Measurements from ENCODE around the gene IFT20.

IFT20 gene

DNA sequence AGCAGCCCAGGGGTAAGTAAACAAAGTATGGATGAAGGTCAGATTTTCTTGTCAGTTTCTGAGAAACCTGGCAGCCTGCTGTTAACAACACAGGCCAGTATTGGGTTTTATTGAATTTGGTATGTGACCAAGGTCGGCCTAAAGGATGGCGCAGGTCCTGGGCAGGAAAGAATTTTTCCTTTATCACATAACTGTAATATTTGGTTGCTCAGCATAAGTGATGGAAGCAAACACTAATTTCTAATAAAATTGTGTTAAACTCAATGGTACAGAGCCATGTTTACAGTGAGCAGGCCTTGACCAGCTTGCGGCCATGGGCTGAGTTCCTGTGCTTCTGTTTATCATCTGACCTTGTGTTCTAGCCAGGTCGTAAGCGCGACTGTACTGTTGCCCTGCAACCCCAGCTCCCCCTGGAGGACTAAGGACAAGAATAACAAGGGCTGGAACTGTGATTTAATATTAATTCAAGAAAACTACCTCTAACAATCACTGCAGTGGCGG lies 11.5 kb upstream of the IFT20 start:
- peaks cover 12% of the 10 kb centered on the region for H3K4me1 ChIP-seq (ENCODE audit: insufficient read depth, low read length, severe bottlenecking)
- H3K27me3 ChIP-seq (ENCODE audit: insufficient read depth, low read length): no peaks in the 10 kb centered on the region
- H3K36me3 ChIP-seq (ENCODE audit: insufficient read depth, low read length): peaks cover 87% of the 10 kb centered on the region
- H3K79me2 ChIP-seq (ENCODE audit: insufficient read depth, low read length): no peaks in the 10 kb centered on the region
- no peaks in the 10 kb centered on the region for H4K20me1 ChIP-seq (ENCODE audit: insufficient read depth, low read length)
- H3F3A ChIP-seq (ENCODE audit: insufficient read depth, low read length): no peaks in the 10 kb centered on the region
- H3K9me2 ChIP-seq (ENCODE audit: low read depth, low read length): no peaks in the 10 kb centered on the region
- no peak overlapping the region for H2AFZ ChIP-seq (ENCODE audit: low read length)
- H3K27ac ChIP-seq (ENCODE audit: low read depth, low read length, poor library complexity, severe bottlenecking): no peak overlapping the region
- no peak overlapping the region for H3K9ac ChIP-seq (ENCODE audit: low read length)
- H3K9me3 ChIP-seq (ENCODE audit: low read length): no peaks in the 10 kb centered on the region
- TF ChIP-seq, protein P1, sequence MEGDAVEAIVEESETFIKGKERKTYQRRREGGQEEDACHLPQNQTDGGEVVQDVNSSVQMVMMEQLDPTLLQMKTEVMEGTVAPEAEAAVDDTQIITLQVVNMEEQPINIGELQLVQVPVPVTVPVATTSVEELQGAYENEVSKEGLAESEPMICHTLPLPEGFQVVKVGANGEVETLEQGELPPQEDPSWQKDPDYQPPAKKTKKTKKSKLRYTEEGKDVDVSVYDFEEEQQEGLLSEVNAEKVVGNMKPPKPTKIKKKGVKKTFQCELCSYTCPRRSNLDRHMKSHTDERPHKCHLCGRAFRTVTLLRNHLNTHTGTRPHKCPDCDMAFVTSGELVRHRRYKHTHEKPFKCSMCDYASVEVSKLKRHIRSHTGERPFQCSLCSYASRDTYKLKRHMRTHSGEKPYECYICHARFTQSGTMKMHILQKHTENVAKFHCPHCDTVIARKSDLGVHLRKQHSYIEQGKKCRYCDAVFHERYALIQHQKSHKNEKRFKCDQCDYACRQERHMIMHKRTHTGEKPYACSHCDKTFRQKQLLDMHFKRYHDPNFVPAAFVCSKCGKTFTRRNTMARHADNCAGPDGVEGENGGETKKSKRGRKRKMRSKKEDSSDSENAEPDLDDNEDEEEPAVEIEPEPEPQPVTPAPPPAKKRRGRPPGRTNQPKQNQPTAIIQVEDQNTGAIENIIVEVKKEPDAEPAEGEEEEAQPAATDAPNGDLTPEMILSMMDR (IDR thresholded peaks at IDR 0.05; ENCODE audit: low read length): peak; percentile 24; the same call in 1 of the 2 replicates
- TF ChIP-seq EZH2 (IDR thresholded peaks at IDR 0.05; ENCODE audit: borderline replicate concordance, low read length): no peak
- no peak overlapping the region for H3K4me3 ChIP-seq (ENCODE audit: low read depth, low read length, poor library complexity, severe bottlenecking)
- H3K4me2 ChIP-seq (ENCODE audit: low read length): no peak overlapping the region

DNA sequence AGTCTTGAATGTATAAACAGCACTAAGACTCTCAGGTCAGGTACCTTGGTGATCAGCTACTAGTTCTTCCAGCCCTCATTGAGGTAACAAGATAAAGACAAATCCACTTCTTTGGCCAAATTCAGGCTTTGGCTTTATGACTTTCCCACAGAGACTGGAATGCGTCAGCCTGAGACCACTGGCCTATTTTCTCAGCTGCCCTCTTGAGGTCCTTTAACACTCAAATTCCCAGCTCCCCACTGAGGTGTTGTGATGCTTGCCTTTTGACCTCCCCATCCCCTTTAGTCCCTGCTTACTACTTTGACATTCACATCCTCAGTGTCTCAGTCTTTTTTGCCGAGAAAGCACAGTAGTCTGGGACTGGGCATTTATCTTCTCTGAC lies 10.9 kb upstream of the IFT20 start:
- Histone ChIP-seq H3K9me3 (ENCODE audit: low read length) (no peaks in the 10 kb centered on the region), H3K27ac (ENCODE audit: low read depth, low read length, poor library complexity, severe bottlenecking) (no peak overlapping the region), H3K79me2 (ENCODE audit: insufficient read depth, low read length) (no peaks in the 10 kb centered on the region), H3K4me2 (ENCODE audit: low read length) (no peak overlapping the region), H3K4me3 (ENCODE audit: low read depth, low read length, poor library complexity, severe bottlenecking) (no peak overlapping the region), H3K9ac (ENCODE audit: low read length) (no peak overlapping the region), H3K9me2 (ENCODE audit: low read depth, low read length) (no peaks in the 10 kb centered on the region), H3K27me3 (ENCODE audit: insufficient read depth, low read length) (no peaks in the 10 kb centered on the region), H3K4me1 (ENCODE audit: insufficient read depth, low read length, severe bottlenecking) (peaks cover 12% of the 10 kb centered on the region), H3K36me3 (ENCODE audit: insufficient read depth, low read length) (peaks cover 87% of the 10 kb centered on the region), H2AFZ (ENCODE audit: low read length) (no peak overlapping the region), H3F3A (ENCODE audit: insufficient read depth, low read length) (no peaks in the 10 kb centered on the region), H4K20me1 (ENCODE audit: insufficient read depth, low read length) (no peaks in the 10 kb centered on the region)
- TF ChIP-seq, protein P1 (IDR thresholded peaks at IDR 0.05; ENCODE audit: low read length): no peak
- no peak for TF ChIP-seq EZH2 (IDR thresholded peaks at IDR 0.05; ENCODE audit: borderline replicate concordance, low read length)

DNA sequence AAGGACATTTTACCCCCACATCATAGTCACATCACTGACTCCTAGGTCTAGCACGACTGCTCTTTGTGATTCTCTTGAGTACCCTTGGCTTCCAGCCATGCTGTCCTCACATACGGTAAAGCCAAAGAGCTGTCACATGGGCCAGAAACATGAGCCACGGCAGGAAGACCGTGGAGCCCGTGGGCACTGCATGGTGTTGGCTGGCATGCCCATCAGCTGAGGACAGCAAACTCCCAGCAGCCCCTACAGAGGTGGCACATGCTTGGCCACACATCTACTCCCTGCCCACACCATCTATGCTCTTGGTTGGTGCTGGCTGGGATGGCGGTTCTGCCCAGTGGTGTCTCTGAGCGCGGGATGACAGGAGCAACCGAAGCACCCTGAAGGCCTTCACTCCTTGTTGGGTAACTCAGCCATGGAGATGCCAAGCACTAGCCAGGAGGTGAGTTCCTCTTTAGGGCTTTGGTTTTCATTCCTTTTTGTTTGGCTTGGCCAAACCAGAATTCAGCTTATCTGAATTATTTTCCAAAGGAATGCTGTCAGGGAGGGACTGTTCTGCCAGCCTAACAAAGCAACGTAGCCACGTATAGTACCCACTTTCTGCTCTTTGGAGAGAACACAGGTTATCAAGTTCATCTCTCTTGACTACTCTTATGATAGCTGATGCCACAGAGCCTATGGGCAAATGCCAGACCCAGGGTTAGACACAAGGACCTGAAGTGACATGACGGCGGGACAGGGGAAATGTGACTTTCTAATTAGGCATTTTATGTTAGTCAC lies 10.3 kb upstream of the IFT20 start:
- Histone ChIP-seq H3K4me1 (ENCODE audit: insufficient read depth, low read length, severe bottlenecking) (peaks cover 12% of the 10 kb centered on the region), H3K36me3 (ENCODE audit: insufficient read depth, low read length) (peaks cover 84% of the 10 kb centered on the region), H3K27me3 (ENCODE audit: insufficient read depth, low read length) (no peaks in the 10 kb centered on the region), H3K9ac (ENCODE audit: low read length) (no peak overlapping the region), H3K4me3 (ENCODE audit: low read depth, low read length, poor library complexity, severe bottlenecking) (no peak overlapping the region), H3K9me3 (ENCODE audit: low read length) (no peaks in the 10 kb centered on the region), H3K9me2 (ENCODE audit: low read depth, low read length) (no peaks in the 10 kb centered on the region), H2AFZ (ENCODE audit: low read length) (no peak overlapping the region), H4K20me1 (ENCODE audit: insufficient read depth, low read length) (no peaks in the 10 kb centered on the region), H3F3A (ENCODE audit: insufficient read depth, low read length) (no peaks in the 10 kb centered on the region), H3K79me2 (ENCODE audit: insufficient read depth, low read length) (no peaks in the 10 kb centered on the region), H3K4me2 (ENCODE audit: low read length) (no peak overlapping the region), H3K27ac (ENCODE audit: low read depth, low read length, poor library complexity, severe bottlenecking) (no peak overlapping the region)
- TF ChIP-seq, protein P1 (IDR thresholded peaks at IDR 0.05; ENCODE audit: low read length): no peak
- no peak for TF ChIP-seq EZH2 (IDR thresholded peaks at IDR 0.05; ENCODE audit: borderline replicate concordance, low read length)

Measured in OCI-LY1 (cell line).